Right renal pelvis (tissue), 4 donors: ENCODE data around the gene DAB2. TPM values are rescaled to one million over a fixed set of nuclear protein-coding genes. Genes with fewer than 3 reads are reported as not detected.

Experiments used
- DNase-seq, 4 donors: peaks; one replicate each; pipeline ENCODE4 v3.0.0-alpha.2; 2013; ENCODE audit warnings: low read depth in 4 of 4, low spot score in 3 of 4, missing footprints in 1 of 4
- polyA plus RNA-seq, 4 donors: library from polyadenylated mRNA; unstranded; fragments of 120-200 nt; gene quantifications; one replicate each; pipeline ENCODE4 v1.2.1, GENCODE V29; 2013; ENCODE audit not compliant: insufficient read length in 4 of 4

Gene DAB2
- polyA plus RNA-seq, 4 donors, result 191 to 239 (median 202) TPM

GRCh38 chr5:39448506-39449128 is 23.8 kb upstream of the DAB2 start:
- no peak for DNase-seq

DNA sequence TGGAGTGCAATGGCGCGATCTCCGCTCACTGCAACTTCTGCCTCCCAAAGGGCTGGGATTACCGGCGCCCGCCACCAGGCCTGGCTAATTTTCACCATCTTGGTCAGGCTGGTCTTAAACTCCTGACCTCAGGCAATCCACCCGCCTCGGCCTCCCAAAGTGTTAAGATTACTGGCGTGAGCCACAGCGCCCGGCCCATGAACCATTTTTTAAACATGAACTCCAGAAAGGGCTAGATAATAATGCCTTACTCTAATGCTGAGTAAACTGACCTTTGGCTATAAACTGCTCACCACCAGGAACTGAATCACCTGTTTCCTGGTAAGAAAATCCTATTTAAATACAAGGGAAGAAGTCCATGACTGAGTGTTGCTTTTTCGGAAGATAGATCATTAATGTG is 23.2 kb upstream of the DAB2 start:
- no peak for DNase-seq

- DNase-seq, result no peak
Measured at GRCh38 chr5:39447059-39447458, 22.3 kb upstream of the DAB2 start.

DNA sequence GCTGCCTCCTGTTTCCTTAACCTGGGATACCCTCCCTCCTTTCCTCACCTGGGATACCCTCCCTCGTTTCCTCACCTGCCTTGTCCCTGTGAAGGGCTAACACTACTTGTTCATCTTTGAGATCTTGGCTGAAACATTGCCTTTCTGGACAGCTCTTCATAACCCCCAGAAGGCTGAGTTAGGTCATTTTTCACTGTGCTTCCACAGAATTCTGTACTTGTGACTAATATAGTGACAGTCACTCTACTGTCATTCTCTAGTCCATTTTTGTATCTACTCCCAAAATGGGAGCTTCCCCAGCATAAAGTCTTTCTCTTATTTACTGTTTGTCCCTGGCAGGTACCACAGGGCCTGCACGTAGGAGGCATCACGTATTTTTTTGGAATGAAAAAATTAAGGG is 21.5 kb upstream of the DAB2 start:
- DNase-seq, result no peak

- DNase-seq, result no peak
Measured at GRCh38 chr5:39443911-39444310, 19.1 kb upstream of the DAB2 start.

DNA sequence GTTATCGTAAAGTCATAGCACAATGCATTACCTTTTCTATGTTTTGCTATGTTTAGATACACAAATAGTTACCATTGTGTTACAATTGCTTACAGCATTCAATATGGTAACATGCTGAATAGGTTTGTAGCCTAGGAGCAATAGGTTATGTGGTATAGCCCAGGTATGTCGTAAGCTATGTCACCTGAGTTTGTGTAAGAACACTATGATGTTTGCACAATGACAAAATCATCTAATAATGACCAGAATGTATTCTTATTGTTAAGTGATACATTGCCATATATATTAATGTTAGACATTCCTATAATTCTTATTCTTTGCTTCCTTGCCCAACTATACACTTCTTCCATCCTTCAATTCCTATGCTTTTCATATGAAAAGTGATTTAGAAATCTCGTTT is 18.2 kb upstream of the DAB2 start:
- DNase-seq, result no peak

GRCh38 chr5:39441838-39442237 is 17.1 kb upstream of the DAB2 start:
- DNase-seq, result no peak

DNA sequence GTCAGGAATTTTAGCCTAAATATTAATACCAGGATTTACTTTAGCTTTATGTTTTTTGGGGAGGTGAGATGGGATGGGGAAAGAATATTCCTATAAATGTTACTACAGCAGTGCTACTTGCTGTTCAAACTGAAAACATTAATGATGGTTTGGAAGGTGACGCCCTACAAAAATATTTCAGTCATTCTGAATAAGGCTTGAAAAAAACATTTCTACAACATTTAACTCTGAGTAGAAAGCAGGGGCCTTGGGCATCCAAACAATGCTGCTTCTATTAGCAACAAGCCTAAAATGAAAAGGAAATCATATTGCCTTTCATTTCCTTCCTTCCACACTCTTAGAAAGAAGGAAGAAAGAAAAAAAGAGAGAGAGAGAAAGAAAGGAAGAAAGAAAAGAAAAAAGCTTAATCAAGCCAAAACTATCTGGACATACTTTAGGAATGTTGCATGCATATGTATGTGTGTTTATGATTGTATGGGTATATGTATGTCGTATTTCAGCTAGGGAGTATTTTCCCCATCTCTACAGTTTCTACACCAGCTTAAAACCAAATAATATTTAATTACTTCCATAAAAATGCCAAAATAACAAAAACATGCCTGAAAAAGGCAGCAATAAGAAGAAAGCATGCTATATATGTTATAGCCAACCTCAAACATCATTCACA is 16.3 kb upstream of the DAB2 start:
- DNase-seq, result no peak

DNA sequence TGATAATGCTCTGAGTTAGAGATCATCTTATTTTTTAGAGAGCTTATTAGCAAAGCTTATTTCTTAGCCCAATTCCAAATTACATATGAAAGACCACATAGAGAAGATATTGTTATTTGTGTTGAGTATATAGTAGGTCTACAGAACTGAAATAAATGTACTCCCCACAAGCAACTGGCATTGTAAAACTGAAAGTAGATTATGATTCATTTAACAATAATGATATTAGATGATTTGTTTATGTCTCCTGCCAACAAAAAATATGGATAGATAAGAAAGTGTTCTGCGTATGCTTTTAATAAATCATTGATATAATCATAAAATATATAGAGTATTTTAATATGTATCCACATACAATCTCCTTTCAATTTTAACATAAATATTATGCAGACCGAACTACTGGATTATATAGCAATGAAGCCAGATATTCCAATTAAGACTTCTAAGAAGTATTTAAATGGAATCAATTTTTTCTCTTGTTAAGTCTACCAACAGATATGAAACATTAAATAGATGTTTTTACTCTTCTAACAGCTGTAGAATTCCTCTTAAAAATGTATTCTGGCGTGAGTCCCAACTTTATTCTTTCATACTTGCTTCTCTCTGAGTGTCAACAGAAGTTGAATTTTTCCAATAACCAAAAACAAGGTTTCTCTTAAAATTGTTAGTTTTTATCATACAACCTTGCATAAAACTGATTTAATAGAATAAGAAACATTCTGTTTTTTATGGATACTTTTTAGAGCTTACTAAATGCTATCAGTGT is 15.6 kb upstream of the DAB2 start:
- no peak for DNase-seq

DNA sequence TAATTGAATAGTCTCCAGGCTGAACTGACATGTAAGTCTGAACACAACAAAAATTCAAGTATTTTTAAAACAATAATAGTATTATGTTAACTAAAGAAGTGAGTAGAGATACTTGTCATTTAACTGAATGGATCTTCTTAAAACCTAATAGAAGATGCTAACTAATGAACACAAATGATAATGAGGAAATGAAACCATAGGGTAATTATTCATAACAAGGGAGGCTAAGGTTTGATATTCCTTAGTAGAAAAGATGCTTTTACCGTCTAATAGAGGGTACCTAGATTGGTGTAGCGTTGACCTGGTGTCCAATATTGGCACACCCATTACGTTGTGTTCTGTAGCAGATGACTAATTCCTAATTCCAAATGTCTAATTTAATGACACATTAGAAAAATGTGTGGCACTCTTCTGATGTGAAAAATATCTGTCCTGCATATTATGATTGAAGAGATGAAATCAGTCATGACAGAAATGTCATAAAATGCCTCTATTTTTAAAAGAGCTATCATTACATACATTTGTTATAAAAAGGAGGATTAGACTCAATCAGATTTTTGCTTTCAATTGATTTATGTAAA is 14.9 kb upstream of the DAB2 start:
- DNase-seq, result no peak

DNA sequence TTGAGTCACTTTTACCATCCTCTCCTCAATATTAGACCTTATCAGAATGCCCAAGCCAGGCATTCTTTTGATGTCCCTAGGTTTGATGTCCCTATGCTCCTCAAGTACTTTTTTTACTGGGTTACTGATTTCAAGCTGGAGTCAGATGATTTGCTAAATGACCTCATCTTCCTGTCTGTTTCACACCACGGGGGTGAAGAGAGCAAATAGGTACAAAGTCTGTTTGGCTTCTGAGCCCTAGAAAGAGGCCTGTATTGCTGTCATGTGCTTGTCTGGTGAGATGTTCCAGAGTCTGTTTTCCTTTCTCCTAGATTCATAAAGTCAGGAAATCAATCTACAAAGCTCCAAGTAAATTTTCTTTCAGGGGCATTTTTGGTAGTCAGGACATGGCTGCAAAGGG is 12.7 kb upstream of the DAB2 start:
- no peak for DNase-seq

- DNase-seq, result no peak
Measured at GRCh38 chr5:39433848-39434247, 9.1 kb upstream of the DAB2 start.

DNA sequence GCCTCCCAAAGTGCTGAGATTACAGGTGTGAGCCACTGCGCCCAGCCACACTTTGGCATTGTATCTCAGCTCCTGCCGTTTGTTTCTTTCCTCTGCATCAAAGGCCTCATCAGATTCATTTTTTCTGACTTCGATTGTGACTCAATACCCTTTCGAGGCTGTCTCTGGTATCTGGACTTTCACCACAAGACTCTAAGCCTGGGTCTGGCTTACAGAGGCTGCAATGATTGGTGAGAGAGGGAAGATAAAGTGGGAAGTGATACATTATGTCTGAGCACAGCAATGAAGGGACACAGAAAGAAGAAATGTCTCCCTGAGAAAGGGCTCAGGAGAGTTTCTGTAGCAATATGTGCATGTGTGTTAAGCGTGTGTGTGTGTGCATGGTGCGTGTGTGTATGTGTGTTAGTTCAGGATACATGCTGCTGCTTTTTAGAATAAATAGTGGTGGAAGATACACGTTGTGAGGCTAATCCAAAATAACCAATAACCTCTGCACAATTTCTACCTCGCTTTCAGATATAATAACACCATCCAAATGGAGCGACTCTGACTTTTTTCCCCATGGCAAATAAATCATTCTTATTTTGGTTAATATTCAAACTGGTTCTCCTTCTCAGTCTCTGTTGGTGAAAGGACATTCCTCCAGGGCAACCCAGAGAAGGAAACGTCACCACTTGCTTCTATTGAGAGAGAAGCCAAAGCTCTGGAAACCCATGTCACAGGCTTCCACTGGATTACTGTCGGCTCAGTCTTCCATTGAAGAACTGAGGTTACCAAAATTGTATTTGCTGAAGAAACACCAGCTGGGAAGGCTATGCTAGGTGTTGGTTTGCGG is 8.1 kb upstream of the DAB2 start:
- DNase-seq, result no peak

- no peak for DNase-seq
Measured at GRCh38 chr5:39430461-39430860, 5.7 kb upstream of the DAB2 start.

GRCh38 chr5:39428640-39429039 is 3.9 kb upstream of the DAB2 start:
- no peak for DNase-seq

DNA sequence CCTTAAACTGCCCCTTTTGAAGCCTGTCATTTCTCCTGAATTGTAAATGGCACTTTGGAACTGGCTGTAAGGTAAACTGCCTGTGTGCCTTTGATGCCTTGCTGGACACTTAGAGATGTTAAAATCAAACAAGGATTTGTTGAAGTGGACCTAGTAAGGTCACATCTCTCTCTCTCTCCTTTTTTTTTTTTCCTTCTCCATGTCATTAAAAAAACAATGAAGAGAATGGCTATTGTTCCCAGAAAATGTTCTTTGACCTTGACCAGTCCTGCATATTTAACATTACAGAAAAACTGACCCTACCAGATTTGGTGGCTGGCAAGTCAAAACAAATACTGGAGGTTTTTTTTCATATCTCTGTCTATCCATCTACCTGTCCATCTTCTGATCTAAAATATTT is 2.9 kb upstream of the DAB2 start:
- no peak for DNase-seq

DNA sequence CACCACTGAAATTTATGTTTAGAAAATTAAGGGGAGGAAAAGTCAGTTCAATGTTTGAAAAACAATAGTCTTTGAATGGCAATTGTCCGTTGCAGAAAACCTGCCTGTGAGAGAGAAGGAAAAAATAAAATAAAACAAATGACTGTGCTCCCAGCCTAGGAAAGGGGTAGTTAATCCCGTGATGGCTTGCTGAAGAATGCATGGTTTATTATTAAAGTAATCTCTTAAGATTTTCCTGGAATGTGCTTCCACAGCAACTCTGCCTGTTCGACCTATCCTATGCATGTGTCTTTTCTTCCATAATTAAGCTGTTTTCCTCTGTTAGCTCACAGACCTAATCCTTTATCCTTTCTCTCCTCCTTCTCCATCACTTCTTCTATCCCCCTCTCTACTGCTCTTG is 2.4 kb upstream of the DAB2 start:
- DNase-seq, result no peak

DNA sequence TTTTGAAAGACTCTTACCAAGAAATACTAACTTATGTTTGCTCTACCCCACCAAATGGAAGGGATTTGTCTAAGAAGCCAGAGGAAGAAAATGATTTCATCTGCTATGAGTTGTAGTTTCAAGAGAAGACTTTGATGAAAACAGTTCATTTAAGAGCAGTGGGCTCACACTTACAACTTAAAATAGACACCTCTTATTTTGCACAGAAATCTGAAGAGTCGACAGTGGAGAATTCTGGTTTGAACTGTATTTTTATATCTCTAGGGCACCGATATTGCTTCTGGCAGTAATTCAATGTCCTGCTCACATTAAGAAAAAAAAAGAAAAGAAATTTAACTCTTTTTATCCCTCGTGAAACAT is 1.9 kb upstream of the DAB2 start:
- DNase-seq, result no peak

- no peak for DNase-seq
Measured at GRCh38 chr5:39426051-39426745, 1.4 kb upstream of the DAB2 start.

DNA sequence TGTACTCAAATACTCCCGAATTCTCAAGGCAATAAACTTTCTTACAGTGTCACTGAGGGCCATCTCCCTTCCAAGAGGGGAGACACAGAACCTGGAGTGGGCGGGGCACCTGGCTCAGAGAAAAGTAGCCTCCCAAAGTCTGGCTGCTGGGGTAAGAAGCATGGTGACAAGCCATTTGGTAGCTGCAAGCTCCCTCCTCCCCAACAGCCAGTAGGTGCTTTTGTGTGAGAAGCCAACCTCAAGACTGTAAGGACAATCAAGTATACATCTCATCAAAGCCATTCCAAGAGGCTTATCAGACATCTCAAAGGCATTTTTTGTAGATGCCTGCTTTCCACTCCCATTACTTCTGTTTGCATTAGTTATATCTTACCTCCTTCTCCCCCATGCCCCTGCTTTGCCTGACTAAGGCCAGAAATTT is 1.4 kb downstream of the DAB2 start:
- no peak for DNase-seq
